MM.1S (cell line): Measurements from ENCODE around the gene RLN3.

ENCODE experiments used
- DNase-seq: peaks from one replicate; pipeline ENCODE4 v3.0.0-alpha.2; 2015
- H2AFZ ChIP-seq: fragments of 300-600 bp; sonication (generic); 2 replicates; pipeline ENCODE4 v1.6.0; 2016; ENCODE audit warnings: antibody characterized with exemption, low read length
- H3F3A ChIP-seq: fragments of 300-600 bp; sonication (generic); 2 replicates; pipeline ENCODE4 v1.6.1; 2016; ENCODE audit warnings: mild to moderate bottlenecking, antibody characterized with exemption, low read length, moderate library complexity, mixed read lengths; ENCODE audit not compliant: insufficient read depth
- H3K27ac ChIP-seq: fragments of 300-600 bp; sonication (generic); 2 replicates; pipeline ENCODE4 v1.5.1; 2016; ENCODE audit warnings: mild to moderate bottlenecking, low read length
- H3K27me3 ChIP-seq: fragments of 300-600 bp; sonication (generic); replicated peaks from 2 replicates; pipeline ENCODE4 v1.6.0; 2016; ENCODE audit warnings: low read length; ENCODE audit not compliant: insufficient read depth
- H3K36me3 ChIP-seq: fragments of 300-600 bp; sonication (generic); replicated peaks from 2 replicates; pipeline ENCODE4 v1.6.1; 2016; ENCODE audit warnings: mild to moderate bottlenecking, low read length, mixed read lengths; ENCODE audit not compliant: insufficient read depth
- H3K4me1 ChIP-seq: fragments of 300-600 bp; sonication (generic); 2 replicates; pipeline ENCODE4 v1.6.1; 2016; ENCODE audit warnings: low read length, mixed read lengths
- H3K4me2 ChIP-seq: fragments of 300-600 bp; sonication (generic); 2 replicates; pipeline ENCODE4 v1.6.0; 2016; ENCODE audit warnings: low read depth, low read length
- H3K4me3 ChIP-seq: fragments of 300-600 bp; sonication (generic); 2 replicates; pipeline ENCODE4 v1.5.1; 2016; ENCODE audit warnings: low read length, mixed read lengths
- H3K79me2 ChIP-seq: fragments of 300-600 bp; sonication (generic); 2 replicates; pipeline ENCODE4 v1.6.1; 2016; ENCODE audit warnings: mixed run types, low read length, mixed read lengths
- H3K9ac ChIP-seq: fragments of 300-600 bp; sonication (generic); 2 replicates; pipeline ENCODE4 v1.6.1; 2016; ENCODE audit warnings: low read length, mixed read lengths
- H3K9me2 ChIP-seq: fragments of 300-600 bp; sonication (generic); replicated peaks from 2 replicates; pipeline ENCODE4 v1.6.1; 2016; ENCODE audit warnings: mild to moderate bottlenecking, low read length, mixed read lengths; ENCODE audit not compliant: insufficient read depth
- H3K9me3 ChIP-seq: fragments of 300-600 bp; sonication (generic); replicated peaks from 2 replicates; pipeline ENCODE4 v1.6.1; 2016; ENCODE audit warnings: mild to moderate bottlenecking, low read length, mixed read lengths; ENCODE audit not compliant: insufficient read depth
- H4K20me1 ChIP-seq: fragments of 300-600 bp; sonication (generic); 2 replicates; pipeline ENCODE4 v1.6.1; 2016; ENCODE audit warnings: mild to moderate bottlenecking, low read length, moderate library complexity, mixed read lengths; ENCODE audit not compliant: insufficient read depth
- CTCF ChIP-seq: fragments of 300-600 bp; sonication (generic); IDR thresholded peaks from 2 replicates; pipeline ENCODE4 v1.5.1; 2016; ENCODE audit warnings: antibody characterized with exemption, low read length, mixed read lengths
- EZH2 ChIP-seq: fragments of 300-600 bp; sonication (generic); optimal IDR thresholded peaks from 2 replicates; pipeline ENCODE3; 2017; ENCODE audit warnings: low read depth, mild to moderate bottlenecking, antibody characterized with exemption, low read length, mixed read lengths
- EZH2phosphoT487 ChIP-seq: fragments of 300-600 bp; sonication (generic); IDR thresholded peaks from 2 replicates; pipeline ENCODE4 v1.6.1; 2018; ENCODE audit warnings: antibody characterized with exemption, low read length

The RLN3 gene

GRCh38 chr19:13981988-13982501 is 45.9 kb upstream of the RLN3 start:
- Histone ChIP-seq H2AFZ (no peak overlapping the region), H3K9ac (no peak overlapping the region), H3K4me1 (peaks cover 15% of the 10 kb centered on the region), H3K27ac (no peak overlapping the region), H3K4me3 (no peak overlapping the region), H3K4me2 (no peak overlapping the region), H3K9me2 (no peaks in the 10 kb centered on the region), H4K20me1 (no peaks in the 10 kb centered on the region), H3K36me3 (no peaks in the 10 kb centered on the region), H3F3A (peaks cover 18% of the 10 kb centered on the region), H3K27me3 (no peaks in the 10 kb centered on the region), H3K79me2 (no peaks in the 10 kb centered on the region), H3K9me3 (no peaks in the 10 kb centered on the region)
- DNase-seq: no peak
- TF ChIP-seq EZH2phosphoT487: no peak
- TF ChIP-seq EZH2: no peak
- no peak for TF ChIP-seq CTCF

- H3K9me2 ChIP-seq: no peaks in the 10 kb centered on the region
- no peaks in the 10 kb centered on the region for H3K79me2 ChIP-seq
- TF ChIP-seq CTCF: no peak
- peaks cover 18% of the 10 kb centered on the region for H3F3A ChIP-seq
- peaks cover 22% of the 10 kb centered on the region for H3K4me1 ChIP-seq
- no peak overlapping the region for H3K4me3 ChIP-seq
- H3K27me3 ChIP-seq: no peaks in the 10 kb centered on the region
- H3K27ac ChIP-seq: no peak overlapping the region
- H3K36me3 ChIP-seq: no peaks in the 10 kb centered on the region
- no peaks in the 10 kb centered on the region for H4K20me1 ChIP-seq
- no peak overlapping the region for H3K4me2 ChIP-seq
- no peaks in the 10 kb centered on the region for H3K9me3 ChIP-seq
- no peak for DNase-seq
- no peak overlapping the region for H3K9ac ChIP-seq
- H2AFZ ChIP-seq: no peak overlapping the region
Measured at GRCh38 chr19:13982773-13983172, 45.2 kb upstream of the RLN3 start.

GRCh38 chr19:13983213-13983889 is 44.6 kb upstream of the RLN3 start:
- no peak overlapping the region for H2AFZ ChIP-seq
- H3K9ac ChIP-seq: no peak overlapping the region
- H4K20me1 ChIP-seq: no peaks in the 10 kb centered on the region
- H3K4me3 ChIP-seq: no peak overlapping the region
- no peak for TF ChIP-seq CTCF
- TF ChIP-seq EZH2: no peak
- no peak for TF ChIP-seq EZH2phosphoT487
- H3F3A ChIP-seq: peaks cover 18% of the 10 kb centered on the region
- DNase-seq: no peak
- no peaks in the 10 kb centered on the region for H3K9me3 ChIP-seq
- H3K27ac ChIP-seq: no peak overlapping the region
- no peaks in the 10 kb centered on the region for H3K79me2 ChIP-seq
- no peak overlapping the region for H3K4me2 ChIP-seq
- H3K27me3 ChIP-seq: no peaks in the 10 kb centered on the region
- no peaks in the 10 kb centered on the region for H3K36me3 ChIP-seq
- peaks cover 22% of the 10 kb centered on the region for H3K4me1 ChIP-seq
- H3K9me2 ChIP-seq: no peaks in the 10 kb centered on the region
